ENCODE data around the gene SPANXN3. TPM values are rescaled to one million over a fixed set of nuclear protein-coding genes. Genes with fewer than 3 reads are reported as not detected.

Gene SPANXN3, protein sequence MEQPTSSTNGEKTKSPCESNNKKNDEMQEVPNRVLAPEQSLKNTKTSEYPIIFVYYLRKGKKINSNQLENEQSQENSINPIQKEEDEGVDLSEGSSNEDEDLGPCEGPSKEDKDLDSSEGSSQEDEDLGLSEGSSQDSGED
- not detected in 5 replicates for total RNA-seq (2022; extraction: Qiagen RNA extraction)

DNA sequence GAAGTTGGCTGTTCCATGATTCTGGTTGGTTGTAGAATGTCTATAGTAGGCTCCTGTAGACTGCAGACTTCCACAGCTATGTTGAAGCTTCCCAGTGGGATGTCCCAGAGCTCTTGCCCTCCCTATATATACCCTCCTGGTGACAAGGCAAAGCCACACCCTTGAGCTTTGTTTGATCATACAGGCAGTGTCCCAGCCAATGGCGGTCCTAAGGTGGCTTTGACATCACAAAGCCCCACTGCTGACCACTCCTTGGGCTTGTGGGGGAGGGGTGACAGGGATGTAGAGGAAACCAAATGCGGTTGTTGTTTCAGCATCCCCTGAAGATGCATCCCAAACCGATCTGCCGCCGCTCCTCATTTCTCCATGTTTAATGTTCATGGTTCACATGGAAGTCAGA is at the start of gene SPANXN3:
TSS of gene SPANXN3 (minus strand) at position 101 of the 400 bp plus-strand sequence. CDS start at position 17, 84 bp downstream.

Other genes starting within 250 kb of the SPANXN3 start
- gene SLITRK4, start 118.6 kb upstream of the SPANXN3 start, total RNA-seq (2022; extraction: Qiagen RNA extraction) = 0.01 TPM in 1 of 5 replicates, not detected in the others
- gene SPANXN2, start 203.3 kb upstream of the SPANXN3 start, total RNA-seq (2022; extraction: Qiagen RNA extraction) = not detected in 5 replicates